K562 (cell line): ENCODE measurements around the gene GPR142. TPM values are rescaled to one million over a fixed set of nuclear protein-coding genes. Genes with fewer than 3 reads are reported as not detected.

Experiments
- ATF2 ChIP-seq: sonication (generic); formaldehyde crosslinking; IDR thresholded peaks from 2 replicates; pipeline ENCODE4 v1.8.1; 2022; ENCODE audit warnings: missing genetic modification reagents
- COPS2 ChIP-seq: fragments of 450-650 bp; conservative IDR thresholded peaks from 2 replicates; pipeline ENCODE4 v1.6.1; 2016; ENCODE audit warnings: mild to moderate bottlenecking, moderate library complexity
- CTBP1 ChIP-seq: fragments of 450-650 bp; IDR thresholded peaks from 2 replicates; pipeline ENCODE4 v1.6.1; 2016; ENCODE audit warnings: borderline replicate concordance
- CXXC5 ChIP-seq: fragments of 250-450 bp; sonication (Bioruptor Pico); IDR thresholded peaks from 2 replicates; pipeline ENCODE4 v1.8.0; 2022; ENCODE audit warnings: inconsistent platforms, mild to moderate bottlenecking, moderate library complexity
- ELF2 ChIP-seq: fragments of 250-450 bp; sonication (Bioruptor Pico); IDR thresholded peaks from 2 replicates; pipeline ENCODE4 v1.5.0; 2021; ENCODE audit warnings: mild to moderate bottlenecking
- KLF16 ChIP-seq: IDR thresholded peaks from 2 replicates; pipeline ENCODE4 v1.6.1; 2016; ENCODE audit warnings: antibody characterized with exemption
- NCOA2 ChIP-seq, 2 experiments: fragments of 450-650 bp; IDR thresholded peaks; 2 replicates each; pipeline ENCODE4 v1.6.1; 2018; ENCODE audit warnings: mild to moderate bottlenecking in 2 of 2, moderate library complexity in 1 of 2; ENCODE audit not compliant: partially characterized antibody in 2 of 2
- NR1H2 ChIP-seq: sonication (generic); formaldehyde crosslinking; IDR thresholded peaks from 2 replicates; pipeline ENCODE4 v1.4.0; 2020; ENCODE audit warnings: mild to moderate bottlenecking, missing genetic modification reagents
- PHB ChIP-seq: fragments of 250-450 bp; sonication (Bioruptor Pico); IDR thresholded peaks from 2 replicates; pipeline ENCODE4 v1.5.0; 2021
- POLR2A ChIP-seq: fragments of 450-650 bp; conservative IDR thresholded peaks from 2 replicates; pipeline ENCODE4 v1.6.1; 2016
- PTBP1 ChIP-seq: fragments of 200-400 bp; formaldehyde crosslinking; IDR thresholded peaks from 2 replicates; pipeline ENCODE4 v1.6.1; 2017; ENCODE audit warnings: low read depth, low read length
- SETDB1 ChIP-seq: IDR thresholded peaks from one replicate; pipeline ENCODE4 v1.6.1; 2012; ENCODE audit warnings: low read length, control low read depth, inconsistent platforms
- SLC30A9 ChIP-seq: fragments of 250-450 bp; sonication (Bioruptor Pico); IDR thresholded peaks from 2 replicates; pipeline ENCODE4 v1.8.0; 2022; ENCODE audit warnings: mild to moderate bottlenecking, moderate library complexity
- SREBF1 ChIP-seq: fragments of 150-350 bp; IDR thresholded peaks from 2 replicates; pipeline ENCODE4 v1.6.1; 2014; ENCODE audit warnings: antibody characterized with exemption, low read depth, low read length, borderline replicate concordance
- SRSF9 ChIP-seq: fragments of 200-400 bp; formaldehyde crosslinking; IDR thresholded peaks from 2 replicates; pipeline ENCODE4 v1.6.1; 2017; ENCODE audit warnings: low read depth, low read length, borderline replicate concordance
- TOE1 ChIP-seq, 2 experiments: fragments of 450-650 bp in 1 of 2; sonication (generic) in 1 of 2; formaldehyde crosslinking in 1 of 2; IDR thresholded peaks; 2 replicates each; pipeline versions ENCODE4 v1.7.1 to v1.8.0; 2016 to 2022; ENCODE audit warnings: borderline replicate concordance in 2 of 2, mild to moderate bottlenecking in 2 of 2, antibody characterized with exemption in 1 of 2, inconsistent platforms in 1 of 2, low read depth in 1 of 2, missing genetic modification reagents in 1 of 2, moderate library complexity in 1 of 2
- TSHZ1 ChIP-seq: fragments of 250-450 bp; sonication (Bioruptor Pico); IDR thresholded peaks from 2 replicates; pipeline ENCODE4 v1.4.0; 2020; ENCODE audit warnings: mild to moderate bottlenecking, moderate library complexity
- VEZF1 ChIP-seq: fragments of 200-800 bp; sonication (Bioruptor generic); IDR thresholded peaks from 2 replicates; pipeline ENCODE4 v1.6.1; 2017; ENCODE audit warnings: missing genetic modification characterization, missing compliant biosample characterization
- ZNF449 ChIP-seq: fragments of 250-450 bp; sonication (Bioruptor Pico); IDR thresholded peaks from 2 replicates; pipeline ENCODE4 v1.8.0; 2022; ENCODE audit warnings: moderate library complexity, mild to moderate bottlenecking, inconsistent platforms
- ZNF695 ChIP-seq: fragments of 450-650 bp; formaldehyde crosslinking; IDR thresholded peaks from 2 replicates; pipeline ENCODE4 v1.4.0; 2020; ENCODE audit warnings: mild to moderate bottlenecking, moderate library complexity
- ZNF699 ChIP-seq: fragments of 250-450 bp; sonication (Bioruptor Pico); IDR thresholded peaks from 2 replicates; pipeline ENCODE4 v1.8.0; 2021; ENCODE audit warnings: mild to moderate bottlenecking, moderate library complexity; ENCODE audit not compliant: insufficient replicate concordance
- polyA plus RNA-seq, 8 experiments: library from polyadenylated mRNA; depleted of rRNA in 4 of 8; stranded (reverse) in 5 of 8; unstranded in 3 of 8; fragments of >200 nt; fragmentation: Nextera tagmentation in 2 of 8; fragmentation: Illumina TruSeq in 1 of 8; extraction: Ambion mirVana in 2 of 8; extraction: Trizol in 1 of 8; gene quantifications; 2 replicates each; pipeline versions ENCODE4 v1.2.1 to v1.2.3, GENCODE V29; 2011 to 2014; ENCODE audit warnings: inconsistent platforms in 1 of 8, missing spikeins in 1 of 8
- total RNA-seq, 7 experiments: library from RNA; depleted of rRNA in 6 of 7; stranded (reverse); fragments of >200 nt in 6 of 7; fragmentation: Illumina TruSeq in 2 of 7; extraction: Trizol in 2 of 7; gene quantifications; 2 replicates each; pipeline versions ENCODE4 v1.2.1 to v1.2.3, GENCODE V29; 2011 to 2021; ENCODE audit warnings: low replicate concordance in 1 of 7

Gene GPR142
- total and polyA plus RNA-seq, 9 of the 15 experiments (the other 6 are each of a cell fraction or from before 2014, with no cell fraction given) = not detected

- no peak for TF ChIP-seq TSHZ1 (CRISPR knock-in tag)
- no peak for TF ChIP-seq SETDB1
- no peak for TF ChIP-seq PHB (CRISPR knock-in tag)
- no peak for TF ChIP-seq ZNF449 (CRISPR knock-in tag)
- no peak for TF ChIP-seq ELF2
- TF ChIP-seq ATF2 = no peak
- TF ChIP-seq SREBF1 = no peak
- no peak for TF ChIP-seq COPS2
- TF ChIP-seq SRSF9 = no peak
- 0 out of 2 replicates have a peak, but pooled peaks have one; percentile 25 for TF ChIP-seq KLF16
- TF ChIP-seq TOE1 (IDR thresholded peaks at IDR 0.05; ENCODE audit: borderline replicate concordance) = no peak
- no peak for TF ChIP-seq TOE1 (CRISPR knock-in tag; IDR thresholded peaks at IDR 0.05; ENCODE audit: borderline replicate concordance, low read depth)
- TF ChIP-seq VEZF1 (CRISPR knock-in tag) = peak; percentile 51
- TF ChIP-seq NR1H2 (CRISPR knock-in tag) = no peak
- no peak for TF ChIP-seq PTBP1
- no peak for TF ChIP-seq NCOA2 (IDR thresholded peaks at IDR 0.05; ENCODE audit: partially characterized antibody in 2 of 2)
- no peak for TF ChIP-seq ZNF699
- TF ChIP-seq CTBP1 = no peak
- no peak for TF ChIP-seq ZNF695 (CRISPR knock-in tag)
- TF ChIP-seq CXXC5 = no peak
- no peak for TF ChIP-seq POLR2A
- no peak for TF ChIP-seq SLC30A9 (CRISPR knock-in tag)
Observed at GRCh38 chr17:74379495-74380085, 12.3 kb downstream of the GPR142 start (continued).
